Osteocyte (in vitro differentiated cells): ENCODE data around the gene OR5A2. TPM values are rescaled to one million over a fixed set of nuclear protein-coding genes. Genes with fewer than 3 reads are reported as not detected.
"Not testable (repeated sequence)": the region's sequence is repeated elsewhere in the genome, so short reads cannot be mapped to it uniquely, and the experiment has no call there.

Experiments
- DNase-seq: peaks from one replicate; pipeline ENCODE4 v3.0.0; 2021; ENCODE audit warnings: mixed read lengths; ENCODE audit not compliant: unreplicated experiment; ENCODE audit errors: extremely low spot score
- H3K27ac Mint-ChIP-seq: one replicate; pipeline ENCODE4 v1.8.0; 2021; ENCODE audit warnings: mild to moderate bottlenecking, mixed read lengths; ENCODE audit not compliant: unreplicated experiment
- H3K27me3 Mint-ChIP-seq: one replicate; pipeline ENCODE4 v1.8.0; 2021; ENCODE audit warnings: mixed read lengths; ENCODE audit not compliant: unreplicated experiment
- H3K36me3 Mint-ChIP-seq: one replicate; pipeline ENCODE4 v1.8.0; 2021; ENCODE audit warnings: mixed read lengths; ENCODE audit not compliant: unreplicated experiment
- H3K4me1 Mint-ChIP-seq: one replicate; pipeline ENCODE4 v1.8.0; 2021; ENCODE audit warnings: mixed read lengths; ENCODE audit not compliant: unreplicated experiment
- H3K4me3 Mint-ChIP-seq: one replicate; pipeline ENCODE4 v1.8.0; 2021; ENCODE audit warnings: mild to moderate bottlenecking, moderate library complexity, mixed read lengths; ENCODE audit not compliant: unreplicated experiment
- H3K9me3 Mint-ChIP-seq: one replicate; pipeline ENCODE4 v1.8.0; 2021; ENCODE audit warnings: mixed read lengths; ENCODE audit not compliant: unreplicated experiment
- CTCF ChIP-seq: fragments of 200-600 bp; sonication (generic); IDR thresholded peaks from 2 replicates; pipeline ENCODE4 v1.5.0; 2021; ENCODE audit warnings: antibody characterized with exemption, mild to moderate bottlenecking, moderate library complexity
- total RNA-seq: library from RNA; stranded (reverse); gene quantifications from 2 replicates; pipeline ENCODE4 v1.2.1, GENCODE V29; 2021

Gene OR5A2
- total RNA-seq, 1 donor from 2014 or later: not detected

- Mint-ChIP-seq H3K27me3 (no peaks in the 10 kb centered on the region), H3K36me3 (no peaks in the 10 kb centered on the region), H3K4me3 (no peak overlapping the region), H3K9me3 (peaks cover 36% of the 10 kb centered on the region), H3K27ac (no peak overlapping the region), H3K4me1 (no peaks in the 10 kb centered on the region)
- TF ChIP-seq CTCF: no peak
- no peak for DNase-seq
These were observed 25.0 kb downstream of the OR5A2 start for GRCh38 chr11:59401262-59401552.

GRCh38 chr11:59400461-59401261, 25.6 kb downstream of the OR5A2 start:
- TF ChIP-seq CTCF: no peak
- Mint-ChIP-seq H3K9me3 (peaks cover 36% of the 10 kb centered on the region), H3K27ac (no peak overlapping the region), H3K27me3 (no peaks in the 10 kb centered on the region), H3K4me3 (no peak overlapping the region), H3K4me1 (no peaks in the 10 kb centered on the region), H3K36me3 (no peaks in the 10 kb centered on the region)
- no peak for DNase-seq

- Mint-ChIP-seq H3K27ac (no peak overlapping the region), H3K4me1 (no peaks in the 10 kb centered on the region), H3K4me3 (no peak overlapping the region), H3K9me3 (peaks cover 5% of the 10 kb centered on the region), H3K27me3 (no peaks in the 10 kb centered on the region), H3K36me3 (no peaks in the 10 kb centered on the region)
- DNase-seq: no peak
- no peak for TF ChIP-seq CTCF
These were observed 32.0 kb downstream of the OR5A2 start for GRCh38 chr11:59394186-59394585.

GRCh38 chr11:59380263-59381059, 45.8 kb downstream of the OR5A2 start:
- no peaks in the 10 kb centered on the region for H3K27me3 Mint-ChIP-seq
- no peak for DNase-seq
- no peak for TF ChIP-seq CTCF
- no peaks in the 10 kb centered on the region for H3K4me1 Mint-ChIP-seq
- no peak overlapping the region for H3K4me3 Mint-ChIP-seq
- peaks cover 8% of the 10 kb centered on the region for H3K9me3 Mint-ChIP-seq
- no peak overlapping the region for H3K27ac Mint-ChIP-seq
- H3K36me3 Mint-ChIP-seq: no peaks in the 10 kb centered on the region

- H3K9me3 Mint-ChIP-seq: peaks cover 18% of the 10 kb centered on the region
- H3K4me1 Mint-ChIP-seq, H3K27ac Mint-ChIP-seq, H3K27me3 Mint-ChIP-seq, H3K36me3 Mint-ChIP-seq, H3K4me3 Mint-ChIP-seq, DNase-seq: not testable (repeated sequence)
These were observed 53.9 kb downstream of the OR5A2 start for GRCh38 chr11:59372324-59372723.
